Endothelial cell of umbilical vein (primary cell): Measurements from ENCODE around the gene SKIC8.

Experiments
- CTCF ChIP-seq, 2 donors: IDR thresholded peaks; 1 replicate in 1 of 2; 2 replicates in 1 of 2; pipeline ENCODE4 v1.5.1; 2011; ENCODE audit warnings: low read length in 2 of 2, mild to moderate bottlenecking in 2 of 2, moderate library complexity in 2 of 2, control low read depth in 1 of 2, inconsistent platforms in 1 of 2, low read depth in 1 of 2; ENCODE audit not compliant: insufficient read depth in 1 of 2; ENCODE audit errors: extremely low read depth in 1 of 2
- EZH2 ChIP-seq: IDR thresholded peaks from 2 replicates; pipeline ENCODE4 v1.6.1; 2012; ENCODE audit warnings: borderline replicate concordance, low read depth, mild to moderate bottlenecking, moderate library complexity, low read length, inconsistent platforms; ENCODE audit not compliant: severe bottlenecking
- FOS ChIP-seq: IDR thresholded peaks from 2 replicates; pipeline ENCODE4 v1.6.1; 2011; ENCODE audit warnings: mild to moderate bottlenecking, low read length, moderate library complexity, borderline replicate concordance; ENCODE audit not compliant: insufficient read depth
- MAX ChIP-seq: IDR thresholded peaks from 2 replicates; pipeline ENCODE4 v1.6.1; 2011; ENCODE audit not compliant: insufficient read depth, insufficient read length
- MYC ChIP-seq: IDR thresholded peaks from one replicate; pipeline ENCODE4 v1.6.1; 2011; ENCODE audit warnings: mild to moderate bottlenecking, low read depth, low read length
- POLR2A ChIP-seq: IDR thresholded peaks from 2 replicates; pipeline ENCODE4 v1.6.1; 2012; ENCODE audit warnings: low read depth, mild to moderate bottlenecking, control low read depth, low read length
- POLR2AphosphoS5 ChIP-seq: IDR thresholded peaks from 2 replicates; pipeline ENCODE4 v1.6.1; 2012; ENCODE audit warnings: low read depth, mild to moderate bottlenecking, control low read depth, low read length, moderate library complexity; ENCODE audit not compliant: insufficient read depth

- TF ChIP-seq POLR2AphosphoS5 (peak; percentile 87), MAX (peak; percentile 31), CTCF (IDR thresholded peaks at IDR 0.05; ENCODE audit: extremely low read depth in 1 of 2, insufficient read depth in 1 of 2, low read depth in 1 of 2, low read length in 2 of 2) (no peak), MYC (no peak), POLR2A (peak; percentile 94), FOS (no peak), EZH2 (no peak)
Measured at GRCh38 chr15:78299101-78299930, at the start of gene SKIC8.
